Heart left ventricle (tissue), 13 donors: ENCODE data around the gene CYP46A1.

Experiments
- CTCF ChIP-seq, 12 donors: fragments of 200-600 bp; sonication (generic) in 4 of 12; IDR thresholded peaks; one replicate each; pipeline versions ENCODE4 v1.5.0 to v1.8.0; 2018 to 2022; ENCODE audit warnings: antibody characterized with exemption in 12 of 12, mild to moderate bottlenecking in 5 of 12
- POLR2A ChIP-seq, 2 donors: fragments of 450-650 bp; IDR thresholded peaks; one replicate each; pipeline ENCODE4 v1.6.1; 2017; ENCODE audit warnings: antibody characterized with exemption in 2 of 2, mild to moderate bottlenecking in 2 of 2, moderate library complexity in 2 of 2
- donor health status: ischemic (EF 13 %, LVEDD 7.1; RV severe dilation, severe dysfunction).
- donor health status: DM: no; HTN: yes; CAD: no.
- donor health status: DM: no; HTN: no; CAD: no.
- donor health status: ischemic (EF 25% LVEDD 6.9; RV normal size, moderate dysfunction).
- donor health status: ischemic (EF 25% LVEDD 5.7; RV mildly dilated, moderate dysfunction).
- donor health status: ischemic (EF 35%, LVEDD 5.7; RV mildly dilated, moderate dysfunction).
- donor health status: nonischemic (EF 11% LVEDD 7.7; RV severe dilation, severe dysfunction).
- donor health status: DM: yes; HTN: yes; CAD: no.
- donor health status: PGD.
- donor health status: ischemic (EF 29% LVEDD 5.4; RV normal size, mild dysfunction).
- donor health status: nonischemic (EF 23%, LVEDD 6.1; RV moderate dilation, normal function).

GRCh38 chr14:99678198-99678597 is 5.9 kb upstream of the CYP46A1 start:
- TF ChIP-seq CTCF (IDR thresholded peaks at IDR 0.05) (no peak), POLR2A (IDR thresholded peaks at IDR 0.05) (no peak)
